Heart left ventricle (tissue), 16 donors: ENCODE data around the gene PRDM16. TPM values are rescaled to one million over a fixed set of nuclear protein-coding genes. Genes with fewer than 3 reads are reported as not detected.

Experiments used
- ATAC-seq, 4 donors: fragments of 200-7000 bp; cut with Tn5 transposase; one replicate each; pipeline ENCODE4 v1.9.1; 2020 to 2022; ENCODE audit warnings: moderate library complexity in 4 of 4, mild to moderate bottlenecking in 3 of 4, moderate number of reproducible peaks in 1 of 4
- DNase-seq, 5 donors: peaks; one replicate each; pipeline ENCODE4 v3.0.0-alpha.2; 2020
- H3K27ac ChIP-seq, 12 donors: fragments of 200-600 bp; sonication (generic) in 4 of 12; one replicate each; pipeline versions ENCODE4 v1.5.0 to v1.8.0; 2016 to 2022; ENCODE audit warnings: mild to moderate bottlenecking in 2 of 12
- H3K27me3 ChIP-seq, 9 donors: fragments of 200-600 bp; sonication (generic) in 2 of 9; one replicate each; pipeline versions ENCODE4 v1.5.1 to v1.8.0; 2016 to 2022; ENCODE audit warnings: mild to moderate bottlenecking in 3 of 9
- H3K36me3 ChIP-seq, 9 donors: fragments of 200-600 bp; sonication (generic) in 2 of 9; one replicate each; pipeline versions ENCODE4 v1.5.0 to v1.8.0; 2018 to 2022; ENCODE audit warnings: mild to moderate bottlenecking in 2 of 9
- H3K4me1 ChIP-seq, 12 donors: fragments of 200-600 bp; sonication (generic) in 4 of 12; one replicate each; pipeline versions ENCODE4 v1.5.0 to v1.8.0; 2016 to 2022; ENCODE audit warnings: mild to moderate bottlenecking in 3 of 12
- H3K4me3 ChIP-seq, 12 donors: fragments of 200-600 bp; sonication (generic) in 4 of 12; one replicate each; pipeline versions ENCODE4 v1.5.0 to v1.8.0; 2017 to 2022; ENCODE audit warnings: mild to moderate bottlenecking in 9 of 12, moderate library complexity in 4 of 12
- H3K9me3 ChIP-seq, 12 donors: fragments of 200-600 bp; sonication (generic) in 4 of 12; one replicate each; pipeline versions ENCODE4 v1.5.0 to v1.8.0; 2016 to 2022; ENCODE audit warnings: mild to moderate bottlenecking in 1 of 12
- CTCF ChIP-seq, 12 donors: fragments of 200-600 bp; sonication (generic) in 4 of 12; IDR thresholded peaks; one replicate each; pipeline versions ENCODE4 v1.5.0 to v1.8.0; 2018 to 2022; ENCODE audit warnings: antibody characterized with exemption in 12 of 12, mild to moderate bottlenecking in 5 of 12
- POLR2A ChIP-seq, 2 donors: fragments of 450-650 bp; IDR thresholded peaks; one replicate each; pipeline ENCODE4 v1.6.1; 2017; ENCODE audit warnings: antibody characterized with exemption in 2 of 2, mild to moderate bottlenecking in 2 of 2, moderate library complexity in 2 of 2
- WGBS, 4 donors: extraction: QIAGEN DNeasy Blood & Tissue Kit in 2 of 4; methylation state at CpG; one replicate each; pipeline versions ENCODE4 v1.1.5 to v1.1.7; 2013 to 2018; 5-methylcytosine and 5-hydroxymethylcytosine counted together
- intact Hi-C, 10 donors: fragments of 100-400 bp; cut with DNase I; formaldehyde crosslinking; loops; one replicate each; pipeline versions ENCODE4 v1.11.1 to v1.14.2; 2022
- polyA plus RNA-seq, 2 donors: library from polyadenylated mRNA; stranded (reverse); fragments of 200-250 nt; gene quantifications; one replicate each; pipeline ENCODE4 v1.2.3, GENCODE V29; 2013
- total RNA-seq, 9 donors: library from RNA; depleted of rRNA in 2 of 9; stranded (reverse); fragments of >200 nt in 2 of 9; fragmentation: NEBNext Ultra II Directional in 3 of 9; extraction: Animal tissue kit (Norgen Biotek cat#: 25700) in 3 of 9; gene quantifications; one replicate each; pipeline versions ENCODE4 v1.1.0 to v1.2.4, GENCODE V29; 2016 to 2023
- donor health status: ischemic (EF 13 %, LVEDD 7.1; RV severe dilation, severe dysfunction).
- donor health status: healthy with polysubstance abuse.
- donor health status: DM: no; HTN: yes; CAD: no.
- donor health status: DM: no; HTN: no; CAD: no.
- donor health status: ischemic (EF 25% LVEDD 6.9; RV normal size, moderate dysfunction).
- donor health status: ischemic (EF 25% LVEDD 5.7; RV mildly dilated, moderate dysfunction).
- donor health status: healthy.
- donor health status: DM: yes; HTN: yes; CAD: no.
- donor health status: ischemic (EF 35%, LVEDD 5.7; RV mildly dilated, moderate dysfunction).
- donor health status: nonischemic (EF 11% LVEDD 7.7; RV severe dilation, severe dysfunction).
- donor health status: DM: yes; HTN: yes; CAD: no.
- donor health status: PGD.
- donor health status: ischemic (EF 29% LVEDD 5.4; RV normal size, mild dysfunction).
- donor health status: nonischemic (EF 23%, LVEDD 6.1; RV moderate dilation, normal function).

The PRDM16 gene
- total and polyA plus RNA-seq, 11 donors, result 6.0 to 22.7 (median 14.0) TPM

DNA sequence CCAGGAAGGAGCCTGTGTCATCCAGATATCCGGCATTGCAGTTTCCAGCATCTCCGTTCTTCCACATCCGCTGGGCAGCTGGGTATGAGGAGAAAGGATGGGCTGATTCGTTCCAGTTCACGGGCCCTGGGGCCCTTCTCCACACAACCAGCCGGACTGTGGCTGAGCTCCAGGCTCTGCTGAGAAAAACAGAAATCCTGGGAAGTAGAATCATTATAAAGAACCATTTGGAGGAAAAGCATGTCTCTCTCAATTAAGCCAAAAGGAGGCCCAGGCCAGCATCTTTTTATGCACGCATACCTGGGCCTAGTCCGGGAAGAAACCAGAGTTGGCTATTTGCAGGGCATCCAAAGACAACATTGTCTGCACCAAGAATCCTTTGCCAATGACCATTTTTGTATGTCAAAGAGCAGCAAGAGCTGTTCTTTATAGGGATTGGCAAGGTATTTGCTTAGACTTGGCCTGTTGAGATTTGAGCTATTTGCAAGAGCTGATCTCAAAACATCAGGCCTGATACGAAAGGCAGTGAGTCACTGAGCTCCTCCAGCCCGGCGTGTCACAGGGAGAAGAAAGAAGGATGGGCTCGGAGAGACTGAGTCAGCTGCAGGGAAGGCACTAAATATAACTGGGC, 300.6 kb downstream of the PRDM16 start:
- TF ChIP-seq POLR2A (IDR thresholded peaks at IDR 0.05), result no peak
- TF ChIP-seq CTCF (IDR thresholded peaks at IDR 0.05), result no peak
- Histone ChIP-seq H3K4me3 (no peak overlapping the region), H3K27ac (peak overlapping the region; percentile 11 to 88 (median 72)), H3K27me3 (no peaks in the 10 kb centered on the region), H3K4me1 (peaks cover 0 to 56% (median 25%) of the 10 kb centered on the region in 12 donors), H3K9me3 (no peaks in the 10 kb centered on the region), H3K36me3 (no peaks in the 10 kb centered on the region)
- DNase-seq, result peak in 4 of 5 donors; percentile 53 to 86 (median 66)
- peak; percentile 57 to 87 (median 75) for ATAC-seq
- 56 to 70% (median 61%) methylated on average over 12 of the region's 12 CpGs for WGBS, 4 donors
- intact Hi-C loops, result no loop called here

DNA sequence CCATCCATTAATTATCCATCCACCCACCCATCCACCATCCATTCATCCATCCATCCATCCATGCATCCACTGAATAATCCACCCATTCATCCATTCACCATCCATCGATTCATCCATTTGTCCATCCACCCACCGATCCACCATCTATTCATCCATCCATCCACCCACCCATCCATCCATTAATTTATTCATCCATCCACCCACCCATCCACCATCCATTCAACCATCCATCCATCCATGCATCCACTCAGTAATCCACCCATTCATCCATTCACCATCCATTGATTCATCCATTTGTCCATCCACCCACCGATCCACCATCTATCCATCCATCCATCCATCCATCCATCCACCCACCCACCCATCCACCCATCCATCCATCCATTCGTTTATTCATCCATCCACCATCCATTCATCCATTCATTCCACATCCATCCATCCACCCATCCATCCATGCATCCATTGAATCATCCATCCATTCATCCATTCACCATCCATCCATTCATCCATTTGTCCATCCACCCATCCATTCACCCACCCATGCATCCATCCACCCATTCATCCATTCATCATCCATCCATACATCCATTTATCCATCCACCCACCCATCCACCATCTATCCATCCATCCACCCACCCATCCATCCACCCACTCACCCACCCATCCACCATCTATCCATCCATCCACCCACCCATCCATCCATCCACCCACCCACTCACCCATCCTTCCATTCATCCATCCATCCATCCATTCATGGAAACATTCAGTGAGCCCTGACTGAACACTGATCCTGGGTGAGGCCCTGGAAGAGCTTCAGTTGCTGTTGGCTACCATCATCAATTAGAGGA, 302.1 kb downstream of the PRDM16 start:
- DNase-seq (no peak), ATAC-seq (no peak)
- TF ChIP-seq POLR2A (IDR thresholded peaks at IDR 0.05) (no peak), CTCF (IDR thresholded peaks at IDR 0.05) (no peak)
- Histone ChIP-seq H3K36me3 (no peaks in the 10 kb centered on the region), H3K27ac (peak overlapping the region in 1 of 12 donors; percentile 74), H3K27me3 (no peaks in the 10 kb centered on the region), H3K4me1 (peaks cover 0 to 51% (median 25%) of the 10 kb centered on the region in 12 donors), H3K4me3 (no peak overlapping the region), H3K9me3 (no peaks in the 10 kb centered on the region)
- intact Hi-C loops, result no loop called here
- 87 to 95% (median 94%) methylated on average over 4 of the region's 4 CpGs for WGBS, 4 donors

DNA sequence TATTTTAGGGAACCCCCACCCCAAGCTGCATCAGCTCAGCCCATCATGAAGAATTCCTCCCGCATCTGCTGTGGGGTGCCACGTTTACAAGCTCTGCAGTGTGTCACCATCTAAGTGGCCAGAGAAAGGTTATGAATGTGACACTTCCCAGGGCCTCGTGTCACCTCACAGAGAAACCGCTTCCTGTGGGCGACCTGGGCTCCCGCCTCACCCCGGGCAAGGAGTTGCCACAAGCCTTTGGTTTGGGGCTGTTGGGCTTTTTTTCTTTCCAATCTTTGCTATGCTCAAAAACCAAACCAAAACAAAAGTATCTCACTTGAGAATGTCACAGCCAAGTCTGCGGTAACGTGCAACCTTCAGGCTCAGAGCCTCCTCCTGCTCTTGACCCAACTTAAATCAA, 303.3 kb downstream of the PRDM16 start:
- H3K9me3 ChIP-seq, result no peaks in the 10 kb centered on the region
- no peaks in the 10 kb centered on the region for H3K36me3 ChIP-seq
- TF ChIP-seq POLR2A (IDR thresholded peaks at IDR 0.05) (no peak), CTCF (IDR thresholded peaks at IDR 0.05) (no peak)
- DNase-seq, result no peak
- no peak overlapping the region for H3K27ac ChIP-seq
- H3K4me3 ChIP-seq, result no peak overlapping the region
- peaks cover 0 to 39% (median 19%) of the 10 kb centered on the region in 12 donors for H3K4me1 ChIP-seq
- 70 to 81% (median 79%) methylated on average over 9 of the region's 9 CpGs for WGBS, 4 donors
- intact Hi-C loops, result no loop called here
- no peak for ATAC-seq
- H3K27me3 ChIP-seq, result no peaks in the 10 kb centered on the region

DNA sequence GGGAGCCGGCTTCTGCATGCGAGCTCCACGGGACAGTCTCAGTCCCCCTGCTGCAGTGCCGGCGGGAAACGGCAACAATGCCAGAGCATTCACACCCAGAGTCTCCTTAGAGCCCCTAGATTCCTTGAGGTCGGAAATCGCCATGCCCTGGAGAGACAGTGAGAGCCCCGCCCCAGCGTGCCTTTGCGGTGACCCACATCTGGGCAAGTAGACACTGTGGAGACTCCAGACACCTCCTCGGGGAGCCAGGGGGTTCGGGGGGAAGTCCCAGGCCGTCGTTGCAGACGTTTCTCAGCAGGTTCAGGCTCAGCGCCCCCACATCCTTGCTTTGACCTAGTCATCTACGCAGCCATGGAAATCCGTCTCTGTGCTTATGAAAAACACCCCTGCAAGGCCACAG, 304.2 kb downstream of the PRDM16 start:
- 80 to 86% (median 83%) methylated on average over 10 to 19 of the region's 19 CpGs for WGBS, 4 donors
- DNase-seq, result no peak
- no peak for ATAC-seq
- Histone ChIP-seq H3K4me3 (no peak overlapping the region), H3K27ac (no peak overlapping the region), H3K27me3 (no peaks in the 10 kb centered on the region), H3K4me1 (peaks cover 0 to 31% (median 14%) of the 10 kb centered on the region in 12 donors), H3K36me3 (no peaks in the 10 kb centered on the region), H3K9me3 (no peaks in the 10 kb centered on the region)
- intact Hi-C loops, result no loop called here
- TF ChIP-seq CTCF (IDR thresholded peaks at IDR 0.05), result no peak
- TF ChIP-seq POLR2A (IDR thresholded peaks at IDR 0.05), result no peak
